Smooth muscle cell (in vitro differentiated cells): ENCODE results near the gene RSPO3. TPM values are rescaled to one million over a fixed set of nuclear protein-coding genes. Genes with fewer than 3 reads are reported as not detected.
A peak's percentile ranks its signal among the peaks of the same experiment; 100 is the strongest.

Source experiments
- DNase-seq: peaks from one replicate; lab custom pipeline; 2025; ENCODE audit not compliant: unreplicated experiment; lab: John Stamatoyannopoulos, UW
- H2AFZ ChIP-seq: fragments of 200-600 bp; sonication (generic); 2 replicates; pipeline ENCODE4 v1.6.0; 2016; ENCODE audit warnings: antibody characterized with exemption, low read depth, mild to moderate bottlenecking
- H3F3A ChIP-seq: fragments of 200-600 bp; sonication (generic); 2 replicates; pipeline ENCODE4 v1.6.0; 2017; ENCODE audit warnings: antibody characterized with exemption, low read depth
- H3K27ac ChIP-seq: fragments of 200-600 bp; sonication (generic); 2 replicates; pipeline ENCODE4 v1.5.1; 2016; ENCODE audit warnings: low read depth, mild to moderate bottlenecking
- H3K27me3 ChIP-seq: fragments of 200-600 bp; sonication (generic); 2 replicates; pipeline ENCODE4 v1.6.1; 2016; ENCODE audit warnings: low read depth, mild to moderate bottlenecking
- H3K36me3 ChIP-seq: fragments of 200-600 bp; sonication (generic); 2 replicates; pipeline ENCODE4 v1.5.1; 2016; ENCODE audit warnings: low read depth
- H3K4me1 ChIP-seq: fragments of 200-600 bp; sonication (generic); 2 replicates; pipeline ENCODE4 v1.5.1; 2016; ENCODE audit warnings: low read depth
- H3K4me2 ChIP-seq: fragments of 200-600 bp; sonication (generic); 2 replicates; pipeline ENCODE4 v1.6.0; 2016; ENCODE audit warnings: mild to moderate bottlenecking
- H3K4me3 ChIP-seq: fragments of 200-600 bp; sonication (generic); 2 replicates; pipeline ENCODE4 v1.5.1; 2016; ENCODE audit warnings: mild to moderate bottlenecking
- H3K79me2 ChIP-seq: fragments of 200-600 bp; sonication (generic); 2 replicates; pipeline ENCODE4 v1.6.0; 2016; ENCODE audit warnings: low read depth, mild to moderate bottlenecking
- H3K9ac ChIP-seq: fragments of 200-600 bp; sonication (generic); 2 replicates; pipeline ENCODE4 v1.6.0; 2016; ENCODE audit warnings: low read depth
- H3K9me3 ChIP-seq: fragments of 200-600 bp; sonication (generic); replicated peaks from 2 replicates; pipeline ENCODE4 v1.5.1; 2016; ENCODE audit warnings: low read depth
- H4K20me1 ChIP-seq: fragments of 200-600 bp; sonication (generic); 2 replicates; pipeline ENCODE4 v1.6.0; 2016; ENCODE audit warnings: low read depth
- CTCF ChIP-seq: fragments of 200-600 bp; sonication (generic); IDR thresholded peaks from 2 replicates; pipeline ENCODE4 v1.5.1; 2017; ENCODE audit warnings: borderline replicate concordance, mild to moderate bottlenecking, antibody characterized with exemption; ENCODE audit not compliant: insufficient read depth, poor library complexity, severe bottlenecking
- WGBS: methylation state at CpG from one replicate; pipeline ENCODE4 v1.1.7; 2016; ENCODE audit warnings: low lambda C conversion rate; 5-methylcytosine and 5-hydroxymethylcytosine counted together
- polyA plus RNA-seq: library from polyadenylated mRNA; unstranded; fragments of >200 nt; fragmentation: Nextera tagmentation; extraction: Ambion mirVana; gene quantifications from 2 replicates; pipeline ENCODE4 v1.2.1, GENCODE V29; 2016
- total RNA-seq: library from RNA; depleted of rRNA; stranded (reverse); fragments of >200 nt; gene quantifications from 2 replicates; pipeline ENCODE4 v1.2.3, GENCODE V29; 2014

Gene RSPO3
- total and polyA plus RNA-seq, 2 experiments from 2014 or later, result 28.8 to 70.1 TPM

DNA sequence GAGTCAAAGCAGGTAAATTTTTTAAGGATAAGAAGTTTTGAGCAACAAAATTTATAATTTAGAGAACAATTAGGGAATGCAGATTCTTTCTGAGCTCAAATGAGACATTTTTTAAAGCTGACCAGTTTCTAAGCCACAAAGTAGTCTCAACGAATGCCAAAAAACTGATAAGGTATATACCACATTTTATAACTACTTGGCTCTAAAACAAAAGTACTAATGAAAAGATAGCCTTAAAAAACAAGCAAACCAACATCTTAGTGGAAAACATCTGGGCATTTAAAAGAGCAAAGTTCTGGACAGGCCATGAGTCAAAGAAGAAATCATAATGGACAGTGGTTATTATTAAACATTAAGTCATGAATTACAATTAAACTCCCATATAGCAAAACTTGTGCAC lies 125.0 kb downstream of the RSPO3 start:
- no peaks in the 10 kb centered on the region for H3K36me3 ChIP-seq
- no peaks in the 10 kb centered on the region for H3K9me3 ChIP-seq
- no peak for TF ChIP-seq CTCF
- no peak overlapping the region for H3K27ac ChIP-seq
- no peaks in the 10 kb centered on the region for H3K4me1 ChIP-seq
- H4K20me1 ChIP-seq, result no peaks in the 10 kb centered on the region
- H3K79me2 ChIP-seq, result no peaks in the 10 kb centered on the region
- H3K4me3 ChIP-seq, result no peak overlapping the region
- DNase-seq, result no peak
- H3K27me3 ChIP-seq, result no peaks in the 10 kb centered on the region
- peak overlapping the region; percentile 5 for H3K4me2 ChIP-seq
- no peak overlapping the region for H3K9ac ChIP-seq
- 32% methylated on average over 1 of the region's 1 CpG for WGBS
- H3F3A ChIP-seq, result no peaks in the 10 kb centered on the region
- no peak overlapping the region for H2AFZ ChIP-seq

Other genes starting within 250 kb of the RSPO3 start
- 43.5 and 64.1 TPM in 2 replicates for gene RNF146, start 148.2 kb downstream of the RSPO3 start, total RNA-seq
- 34.8 and 37.8 TPM in 2 replicates for gene RNF146, start 148.2 kb downstream of the RSPO3 start, polyA plus RNA-seq
- gene ECHDC1, start 224.9 kb downstream of the RSPO3 start, total RNA-seq, result 55.7 and 59.3 TPM in 2 replicates
- 43.0 and 49.3 TPM in 2 replicates for gene ECHDC1, start 224.9 kb downstream of the RSPO3 start, polyA plus RNA-seq